ENCODE measurements around the gene SSH2.
"Not testable (repeated sequence)": the region's sequence is repeated elsewhere in the genome, so short reads cannot be mapped to it uniquely, and the experiment has no call there.

Gene SSH2

GRCh38 chr17:29881256-29881655 lies 48.8 kb downstream of the SSH2 start:
- DNase-seq: no peak

- peak in 1 of 58 donors; percentile 0 for DNase-seq
Measured at GRCh38 chr17:29880031-29880430, 50.0 kb downstream of the SSH2 start.

DNA sequence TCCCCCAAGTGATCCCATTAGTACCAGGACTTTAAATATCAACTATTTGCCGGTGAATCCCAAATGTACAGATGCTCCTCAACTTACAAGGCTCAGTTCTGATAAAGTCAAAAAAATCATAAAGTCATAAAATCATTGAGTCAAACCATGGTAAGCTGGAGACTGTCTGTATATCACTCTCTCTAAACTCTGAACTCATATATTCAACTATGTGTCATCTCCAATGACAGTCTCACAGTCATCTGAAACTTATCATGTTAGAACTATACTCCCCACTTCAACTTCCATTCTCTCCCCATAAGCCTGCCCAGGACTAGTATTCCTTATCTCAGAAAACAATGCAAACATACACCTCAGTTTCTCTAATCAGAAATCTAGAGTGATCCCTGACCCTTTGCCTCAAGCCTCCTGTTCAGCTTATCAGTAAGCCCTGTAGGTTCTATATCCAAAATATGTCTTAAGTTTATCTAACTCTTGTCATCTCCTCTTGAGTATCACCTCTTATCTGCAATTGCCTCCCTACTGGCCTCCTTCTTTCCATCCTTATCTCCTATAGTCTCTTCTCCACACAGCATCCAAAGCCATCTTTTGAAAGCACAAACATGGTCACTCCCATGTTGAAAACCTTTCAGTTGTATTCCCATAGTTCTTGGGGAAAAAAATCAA lies 55.0 kb downstream of the SSH2 start:
- no peak for DNase-seq

GRCh38 chr17:29874358-29874757 lies 55.7 kb downstream of the SSH2 start:
- not testable (repeated sequence) for DNase-seq

DNA sequence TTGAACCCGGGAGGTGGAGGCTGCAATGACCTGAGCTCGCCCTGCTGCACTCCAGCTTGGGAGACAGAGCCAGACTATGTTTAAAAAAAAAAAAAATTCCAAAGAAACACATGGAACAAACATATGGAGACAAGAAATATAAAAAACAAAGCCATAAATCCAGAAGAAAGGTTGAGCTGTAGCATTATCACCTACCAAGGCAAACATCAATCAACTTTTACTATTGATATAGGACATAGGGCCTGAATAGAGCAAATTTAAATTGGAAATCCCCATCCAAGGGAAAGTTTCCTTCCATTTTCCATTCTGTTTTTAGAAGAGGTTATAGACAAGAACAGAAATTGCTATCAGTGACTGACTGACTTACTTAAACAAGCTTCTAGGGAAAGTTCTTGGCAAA lies 56.6 kb downstream of the SSH2 start:
- no peak for DNase-seq

- no peak for DNase-seq
Measured at GRCh38 chr17:29870836-29871465, 59.1 kb downstream of the SSH2 start.

DNA sequence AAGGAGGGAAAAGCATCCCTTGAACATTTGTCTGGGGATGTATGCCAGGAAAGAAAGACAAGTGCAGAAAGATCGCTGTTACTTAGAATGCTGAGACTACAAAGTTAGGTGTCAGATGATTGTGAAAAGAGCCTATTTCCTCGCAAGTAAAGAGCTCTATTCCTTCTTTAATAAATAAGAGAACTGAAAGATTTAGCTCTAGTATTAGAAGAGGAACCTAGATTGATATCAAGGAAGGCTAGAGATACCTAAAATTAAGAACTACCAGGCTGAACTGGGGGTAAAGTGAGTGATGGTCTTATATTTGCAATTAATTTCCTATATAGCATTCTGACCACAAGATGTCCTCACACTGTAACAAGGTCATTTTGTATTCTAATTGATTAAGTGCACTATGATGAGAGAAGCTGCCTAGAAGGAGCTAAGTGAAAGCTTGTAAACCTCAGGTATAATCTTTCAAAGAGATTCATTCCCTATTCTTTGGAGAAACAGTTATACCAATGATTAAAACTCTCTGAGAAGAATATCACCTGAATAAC lies 62.3 kb downstream of the SSH2 start:
- no peak for DNase-seq

- no peak for DNase-seq
Measured at GRCh38 chr17:29866746-29867404, 63.2 kb downstream of the SSH2 start.

GRCh38 chr17:29864615-29865014 lies 65.4 kb downstream of the SSH2 start:
- no peak for DNase-seq

- DNase-seq: not testable (repeated sequence)
Measured at GRCh38 chr17:29864123-29864522, 65.9 kb downstream of the SSH2 start.

DNA sequence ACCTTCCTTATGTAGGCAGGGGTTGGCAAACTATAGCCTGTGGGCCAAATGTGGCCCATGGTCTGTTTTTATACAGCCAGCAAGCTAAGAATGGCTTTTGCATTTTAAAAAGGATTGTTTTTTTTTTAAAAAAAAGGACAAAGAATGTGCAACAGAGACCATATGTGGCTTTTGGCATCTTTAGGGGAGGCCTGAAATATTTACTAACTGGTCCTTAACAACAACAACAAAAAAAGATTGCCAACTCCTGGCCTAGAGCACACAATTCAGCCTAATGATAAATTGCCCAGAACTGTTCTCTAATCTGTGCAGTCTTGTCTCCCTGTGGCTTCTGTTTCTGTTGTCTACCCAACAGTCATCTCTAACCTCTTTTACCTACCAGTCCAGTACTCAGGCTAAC lies 67.1 kb downstream of the SSH2 start:
- DNase-seq: no peak

GRCh38 chr17:29862127-29862526 lies 67.9 kb downstream of the SSH2 start:
- DNase-seq: no peak

DNA sequence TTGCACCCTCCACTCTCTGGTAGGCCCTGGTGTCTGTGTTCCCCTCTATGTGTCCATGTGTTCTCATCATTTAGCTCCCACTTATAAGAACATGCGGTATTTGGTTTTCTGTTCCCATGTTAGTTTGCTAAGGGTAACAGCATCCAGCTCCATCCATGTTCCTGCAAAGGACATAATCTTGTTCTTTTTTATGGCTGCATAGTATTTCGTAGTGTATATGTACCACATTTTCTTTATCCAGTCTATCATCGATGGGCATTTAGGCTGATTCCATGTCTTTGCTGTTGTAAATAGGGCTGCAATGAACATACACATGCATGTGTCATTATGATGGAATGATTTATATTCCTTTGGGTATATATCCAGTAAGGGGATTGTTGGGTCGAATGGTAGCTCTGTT lies 70.6 kb downstream of the SSH2 start:
- not testable (repeated sequence) for DNase-seq

GRCh38 chr17:29857823-29858222 lies 72.2 kb downstream of the SSH2 start:
- no peak for DNase-seq

- DNase-seq: not testable (repeated sequence)
Measured at GRCh38 chr17:29857105-29857504, 72.9 kb downstream of the SSH2 start.

- no peak for DNase-seq
Measured at GRCh38 chr17:29855686-29856085, 74.3 kb downstream of the SSH2 start.

DNA sequence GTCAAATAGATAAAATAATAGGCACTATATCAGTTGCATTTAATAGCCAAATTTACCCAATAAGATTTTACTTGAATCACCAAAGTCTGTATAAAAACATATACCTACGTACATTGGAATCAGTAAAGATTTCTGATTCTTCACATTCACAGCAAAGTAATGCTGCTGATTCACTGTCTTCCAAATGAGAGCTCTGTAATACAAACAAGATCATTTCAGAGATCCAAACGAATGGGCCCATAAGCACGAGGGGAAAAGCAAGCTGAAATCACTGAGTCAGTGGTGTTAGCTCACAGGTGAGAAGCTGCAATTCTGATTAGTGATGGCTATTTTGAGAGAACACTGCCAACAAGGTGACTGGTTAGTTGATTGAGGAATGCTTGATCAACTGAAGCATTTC lies 81.3 kb downstream of the SSH2 start:
- no peak for DNase-seq

DNA sequence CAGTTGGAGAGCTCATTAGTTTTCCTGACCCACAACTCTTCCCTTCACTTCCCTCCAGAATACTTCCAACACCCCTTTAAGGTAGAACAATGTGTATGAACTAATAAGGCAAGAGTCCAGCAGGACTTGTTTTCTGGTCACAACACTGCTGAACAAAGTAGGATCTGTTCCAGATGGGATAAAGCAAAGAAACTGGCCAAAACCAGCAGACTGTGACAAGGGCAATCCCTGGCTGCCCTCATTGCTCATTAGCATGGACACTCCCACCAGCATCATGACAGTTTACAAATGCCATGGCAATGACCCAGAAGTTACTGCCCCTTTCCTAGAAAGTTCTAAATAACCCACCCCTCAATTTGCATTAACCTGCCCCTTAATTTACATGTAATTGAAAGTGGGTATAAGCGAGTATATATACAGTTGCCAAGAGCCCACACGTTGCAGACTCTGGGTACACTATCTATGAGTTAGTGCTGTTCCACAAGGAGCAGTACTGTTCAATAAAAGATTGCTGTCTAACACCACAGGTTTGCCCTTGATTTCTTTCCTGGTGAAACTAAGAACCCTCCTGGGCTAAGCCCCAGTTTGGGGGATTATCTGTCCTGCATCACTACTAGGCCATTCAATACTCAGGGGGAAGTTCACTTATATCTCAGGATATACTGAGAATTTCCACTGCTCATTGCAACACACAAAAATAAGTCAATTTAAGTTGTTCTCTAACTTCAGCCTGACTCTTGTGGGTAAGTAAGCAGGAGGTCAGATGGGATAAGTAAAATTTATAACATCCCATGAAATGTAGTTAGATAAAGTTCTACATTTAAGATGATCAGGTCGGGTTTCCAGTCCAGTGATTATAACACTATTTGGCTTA lies 82.3 kb downstream of the SSH2 start:
- peak in 7 of 58 donors; percentile 1 to 48 (median 5) for DNase-seq

DNA sequence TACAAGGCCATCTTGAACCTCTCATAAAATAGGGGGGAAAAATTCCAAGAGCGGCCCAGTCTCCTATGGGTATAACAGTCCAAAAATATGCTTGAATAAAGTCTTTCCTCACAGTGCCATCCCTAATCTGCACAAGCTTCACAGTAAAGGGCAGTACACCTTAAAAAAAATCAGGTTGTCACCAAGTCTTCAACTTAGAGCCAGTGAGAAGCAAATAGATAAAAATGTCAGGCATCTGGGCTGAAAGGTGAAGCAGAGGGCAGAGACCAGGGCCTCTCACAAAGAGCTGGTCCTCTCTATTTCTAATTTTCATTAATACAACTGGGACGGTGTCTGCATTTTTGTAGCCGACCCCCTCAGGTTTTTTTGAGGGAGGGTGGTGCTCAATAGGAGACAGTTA lies 82.9 kb downstream of the SSH2 start:
- no peak for DNase-seq

DNA sequence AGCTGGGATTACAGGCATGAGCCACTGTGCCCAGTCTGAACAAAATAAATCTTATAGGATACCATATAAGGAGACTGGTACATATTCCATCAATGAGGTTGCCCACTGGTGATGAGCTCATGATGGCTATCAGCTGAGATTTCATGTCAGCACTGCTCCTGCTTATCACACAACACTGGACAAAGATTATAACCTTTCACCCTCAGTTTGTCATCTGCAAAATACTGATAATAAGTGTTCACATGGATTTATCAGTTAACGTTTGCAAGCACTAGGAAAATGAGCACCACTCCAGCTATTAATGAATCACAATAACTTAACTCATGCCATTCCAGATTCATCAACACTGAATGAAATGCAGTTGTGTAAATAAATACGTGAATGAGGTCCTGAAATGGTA lies 83.7 kb downstream of the SSH2 start:
- no peak for DNase-seq

GRCh38 chr17:29844339-29845048 lies 85.5 kb downstream of the SSH2 start:
- DNase-seq: no peak
